Uterus (tissue), 2 donors: Measurements from ENCODE around the gene SNX10.

ENCODE experiments used
- CTCF ChIP-seq, 4 experiments: fragments of 200-600 bp in 2 of 4; fragments of 450-650 bp in 2 of 4; sonication (generic) in 2 of 4; IDR thresholded peaks; one replicate each; pipeline ENCODE4 v1.5.1; 2016 to 2019; ENCODE audit warnings: antibody characterized with exemption in 4 of 4, mild to moderate bottlenecking in 2 of 4, moderate library complexity in 1 of 4
- POLR2A ChIP-seq, 2 donors: fragments of 450-650 bp; IDR thresholded peaks; one replicate each; pipeline ENCODE4 v1.6.1; 2016; ENCODE audit warnings: antibody characterized with exemption in 2 of 2, mild to moderate bottlenecking in 1 of 2, moderate library complexity in 1 of 2

GRCh38 chr7:26331789-26332188 lies 40.1 kb downstream of the SNX10 start:
- no peak for TF ChIP-seq POLR2A (IDR thresholded peaks at IDR 0.05)
- TF ChIP-seq CTCF (IDR thresholded peaks at IDR 0.05): no peak
